Smooth muscle cell of the brain vasculature (primary cell): ENCODE data around the gene BMPR2.

Source experiments
- DNase-seq: peaks from one replicate; pipeline ENCODE4 v3.0.0-alpha.2; 2012; ENCODE audit warnings: low read depth, low spot score

The BMPR2 gene

GRCh38 chr2:202599105-202599504, 223.0 kb downstream of the BMPR2 start:
- no peak for DNase-seq

GRCh38 chr2:202599911-202600310, 223.8 kb downstream of the BMPR2 start:
- no peak for DNase-seq

- DNase-seq: no peak
Measured at GRCh38 chr2:202604699-202605098, 228.6 kb downstream of the BMPR2 start.

- DNase-seq: no peak
Measured at GRCh38 chr2:202605174-202605573, 229.0 kb downstream of the BMPR2 start.

DNA sequence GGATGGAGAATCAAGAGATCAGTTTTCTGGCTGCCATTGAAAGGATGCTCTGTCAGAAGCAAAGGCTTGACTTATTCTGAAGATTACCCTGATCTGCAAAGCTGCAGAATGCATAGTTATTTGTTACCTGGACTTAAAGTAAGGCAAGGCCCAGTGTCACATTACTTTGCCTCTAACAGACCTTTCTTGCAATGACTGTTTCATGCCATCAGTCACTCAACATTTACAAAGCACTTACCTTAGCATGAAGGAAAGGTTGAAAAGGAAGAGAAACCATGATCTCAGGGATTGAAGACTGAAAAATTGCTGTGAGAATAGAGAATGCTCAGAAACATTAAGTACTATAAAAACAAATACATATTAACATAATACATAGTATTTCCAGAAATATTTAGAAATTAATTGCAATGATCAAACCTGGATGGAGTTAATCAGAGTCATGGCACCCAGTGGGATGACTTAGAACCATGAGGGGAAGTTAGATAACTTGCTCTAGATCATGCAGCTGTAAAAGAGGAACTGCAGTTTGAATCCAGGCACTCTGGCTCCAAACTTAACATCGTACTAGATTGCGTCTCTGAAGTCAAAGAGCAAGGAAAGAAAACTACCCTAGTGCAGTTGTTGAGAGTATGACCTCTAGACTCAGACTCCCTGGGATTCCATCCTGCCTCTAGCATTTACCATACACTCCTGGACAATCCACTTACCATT, 232.2 kb downstream of the BMPR2 start:
- no peak for DNase-seq

DNA sequence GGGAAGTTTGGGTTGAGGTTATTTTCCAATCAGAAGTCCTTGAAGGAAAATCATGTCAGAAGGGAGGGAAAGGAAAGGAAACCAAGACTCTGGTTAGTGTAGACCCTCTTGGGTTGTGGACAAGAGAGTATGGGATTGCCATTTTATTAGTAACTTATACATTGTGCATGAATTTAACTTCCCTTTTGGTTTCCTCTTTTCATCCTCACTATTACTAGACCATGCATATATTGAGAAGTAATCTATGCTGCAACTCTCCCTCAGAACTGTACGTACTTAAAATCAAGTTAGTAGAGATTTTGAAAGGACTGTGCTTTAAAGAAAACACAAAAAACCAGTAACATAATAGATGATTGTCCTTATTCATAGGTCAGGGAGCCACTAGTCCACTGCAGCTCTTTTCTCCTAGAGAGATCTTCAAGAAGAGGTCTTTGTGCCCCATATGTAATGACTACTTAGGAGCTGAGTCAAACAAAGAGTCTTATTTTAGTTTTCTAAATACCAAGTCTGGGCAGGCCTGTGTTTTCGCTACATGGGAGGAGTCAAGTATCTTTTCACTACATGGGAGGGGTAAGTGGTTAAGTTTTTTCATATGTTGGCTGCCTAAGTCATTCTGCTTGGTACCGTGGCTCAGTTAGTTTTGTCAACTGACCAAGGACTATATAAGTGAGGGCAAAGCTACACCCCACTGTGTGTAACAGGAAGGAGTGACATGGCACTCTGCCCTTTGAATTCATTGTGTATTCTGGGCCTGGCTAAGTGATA, 233.4 kb downstream of the BMPR2 start:
- DNase-seq: no peak

GRCh38 chr2:202610380-202610779, 234.3 kb downstream of the BMPR2 start:
- DNase-seq: no peak

DNA sequence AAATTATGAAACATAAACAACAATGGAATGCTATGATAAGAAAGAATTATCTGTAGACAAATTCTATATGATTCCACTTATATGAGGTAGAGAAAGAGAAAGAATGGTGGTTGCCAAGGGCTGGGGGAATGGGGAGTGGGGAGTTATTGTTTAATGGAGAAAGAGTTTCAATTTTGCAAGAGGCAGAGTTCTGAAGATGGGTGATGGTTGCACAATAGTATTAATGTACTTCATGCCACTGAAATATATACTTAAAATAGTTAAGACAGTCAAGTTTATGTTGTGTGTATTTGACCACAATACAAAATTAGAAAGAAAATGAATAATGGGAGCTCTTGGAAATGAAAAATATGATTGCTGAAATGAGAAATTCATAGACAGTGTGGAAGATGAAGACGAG, 236.0 kb downstream of the BMPR2 start:
- no peak for DNase-seq

GRCh38 chr2:202613479-202613878, 237.4 kb downstream of the BMPR2 start:
- no peak for DNase-seq
